Neural cell (in vitro differentiated cells): Measurements from ENCODE around the gene SORCS1.

Experiments
- EP300 ChIP-seq: fragments of 450-650 bp; conservative IDR thresholded peaks from 2 replicates; pipeline ENCODE4 v1.6.1; 2014; ENCODE audit warnings: antibody characterized with exemption, mild to moderate bottlenecking, moderate library complexity; ENCODE audit not compliant: poor library complexity, severe bottlenecking
- EZH2 ChIP-seq: fragments of 200-600, 300-800 bp; shearing (Covaris generic), sonication (generic); IDR thresholded peaks from 2 replicates; pipeline ENCODE4 v1.6.1; 2014; ENCODE audit warnings: antibody characterized with exemption, low read length, borderline replicate concordance, mild to moderate bottlenecking; ENCODE audit not compliant: insufficient read depth, poor library complexity, severe bottlenecking
- MXI1 ChIP-seq: fragments of 450-650 bp; conservative IDR thresholded peaks from 2 replicates; pipeline ENCODE4 v1.6.1; 2014; ENCODE audit warnings: antibody characterized with exemption, mild to moderate bottlenecking; ENCODE audit not compliant: poor library complexity, severe bottlenecking
- POLR2AphosphoS5 ChIP-seq: IDR thresholded peaks from 2 replicates; pipeline ENCODE4 v1.6.1; 2012
- RAD21 ChIP-seq: fragments of 450-650 bp; conservative IDR thresholded peaks from 2 replicates; pipeline ENCODE4 v1.6.1; 2014; ENCODE audit warnings: antibody characterized with exemption, mild to moderate bottlenecking, moderate library complexity
- TAF1 ChIP-seq: IDR thresholded peaks from 2 replicates; pipeline ENCODE4 v1.6.1; 2012; ENCODE audit warnings: low read depth
- TF ChIP-seq, protein P1 (sequence below): fragments of 450-650 bp; IDR thresholded peaks from 2 replicates; pipeline ENCODE4 v1.5.1; 2014; ENCODE audit warnings: antibody characterized with exemption, mild to moderate bottlenecking, moderate library complexity; ENCODE audit not compliant: poor library complexity, severe bottlenecking
- TF ChIP-seq, protein P2 (sequence below): IDR thresholded peaks from 2 replicates; pipeline ENCODE4 v1.6.1; 2012; ENCODE audit warnings: borderline replicate concordance

DNA sequence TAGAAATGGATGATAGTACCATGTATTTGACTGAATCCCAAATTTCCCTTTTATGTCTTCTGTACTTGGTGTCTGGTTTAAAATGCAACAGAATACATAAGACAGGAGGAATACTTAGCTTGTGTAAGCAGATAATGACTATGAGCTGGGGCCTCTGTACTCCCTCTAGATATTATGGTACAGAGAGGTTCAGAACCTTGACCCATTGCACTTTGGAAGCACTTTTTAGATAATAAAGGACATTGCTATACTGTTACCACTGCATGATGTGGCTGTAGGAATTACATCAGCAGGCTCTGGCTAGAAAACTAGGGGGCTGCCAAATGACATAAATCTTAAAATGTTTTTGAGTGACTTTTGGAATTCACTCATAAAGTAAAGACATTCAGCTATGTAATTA lies 526.6 kb downstream of the SORCS1 start:
- TF ChIP-seq, protein P1, sequence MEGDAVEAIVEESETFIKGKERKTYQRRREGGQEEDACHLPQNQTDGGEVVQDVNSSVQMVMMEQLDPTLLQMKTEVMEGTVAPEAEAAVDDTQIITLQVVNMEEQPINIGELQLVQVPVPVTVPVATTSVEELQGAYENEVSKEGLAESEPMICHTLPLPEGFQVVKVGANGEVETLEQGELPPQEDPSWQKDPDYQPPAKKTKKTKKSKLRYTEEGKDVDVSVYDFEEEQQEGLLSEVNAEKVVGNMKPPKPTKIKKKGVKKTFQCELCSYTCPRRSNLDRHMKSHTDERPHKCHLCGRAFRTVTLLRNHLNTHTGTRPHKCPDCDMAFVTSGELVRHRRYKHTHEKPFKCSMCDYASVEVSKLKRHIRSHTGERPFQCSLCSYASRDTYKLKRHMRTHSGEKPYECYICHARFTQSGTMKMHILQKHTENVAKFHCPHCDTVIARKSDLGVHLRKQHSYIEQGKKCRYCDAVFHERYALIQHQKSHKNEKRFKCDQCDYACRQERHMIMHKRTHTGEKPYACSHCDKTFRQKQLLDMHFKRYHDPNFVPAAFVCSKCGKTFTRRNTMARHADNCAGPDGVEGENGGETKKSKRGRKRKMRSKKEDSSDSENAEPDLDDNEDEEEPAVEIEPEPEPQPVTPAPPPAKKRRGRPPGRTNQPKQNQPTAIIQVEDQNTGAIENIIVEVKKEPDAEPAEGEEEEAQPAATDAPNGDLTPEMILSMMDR, result no peak
- TF ChIP-seq POLR2AphosphoS5 (no peak), EZH2 (no peak), RAD21 (no peak), MXI1 (no peak), EP300 (no peak), TAF1 (no peak)
- TF ChIP-seq, protein P2, sequence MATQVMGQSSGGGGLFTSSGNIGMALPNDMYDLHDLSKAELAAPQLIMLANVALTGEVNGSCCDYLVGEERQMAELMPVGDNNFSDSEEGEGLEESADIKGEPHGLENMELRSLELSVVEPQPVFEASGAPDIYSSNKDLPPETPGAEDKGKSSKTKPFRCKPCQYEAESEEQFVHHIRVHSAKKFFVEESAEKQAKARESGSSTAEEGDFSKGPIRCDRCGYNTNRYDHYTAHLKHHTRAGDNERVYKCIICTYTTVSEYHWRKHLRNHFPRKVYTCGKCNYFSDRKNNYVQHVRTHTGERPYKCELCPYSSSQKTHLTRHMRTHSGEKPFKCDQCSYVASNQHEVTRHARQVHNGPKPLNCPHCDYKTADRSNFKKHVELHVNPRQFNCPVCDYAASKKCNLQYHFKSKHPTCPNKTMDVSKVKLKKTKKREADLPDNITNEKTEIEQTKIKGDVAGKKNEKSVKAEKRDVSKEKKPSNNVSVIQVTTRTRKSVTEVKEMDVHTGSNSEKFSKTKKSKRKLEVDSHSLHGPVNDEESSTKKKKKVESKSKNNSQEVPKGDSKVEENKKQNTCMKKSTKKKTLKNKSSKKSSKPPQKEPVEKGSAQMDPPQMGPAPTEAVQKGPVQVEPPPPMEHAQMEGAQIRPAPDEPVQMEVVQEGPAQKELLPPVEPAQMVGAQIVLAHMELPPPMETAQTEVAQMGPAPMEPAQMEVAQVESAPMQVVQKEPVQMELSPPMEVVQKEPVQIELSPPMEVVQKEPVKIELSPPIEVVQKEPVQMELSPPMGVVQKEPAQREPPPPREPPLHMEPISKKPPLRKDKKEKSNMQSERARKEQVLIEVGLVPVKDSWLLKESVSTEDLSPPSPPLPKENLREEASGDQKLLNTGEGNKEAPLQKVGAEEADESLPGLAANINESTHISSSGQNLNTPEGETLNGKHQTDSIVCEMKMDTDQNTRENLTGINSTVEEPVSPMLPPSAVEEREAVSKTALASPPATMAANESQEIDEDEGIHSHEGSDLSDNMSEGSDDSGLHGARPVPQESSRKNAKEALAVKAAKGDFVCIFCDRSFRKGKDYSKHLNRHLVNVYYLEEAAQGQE, result no peak
